ENCODE measurements around the gene SEC16A. TPM values are rescaled to one million over a fixed set of nuclear protein-coding genes. Genes with fewer than 3 reads are reported as not detected.

SEC16A gene
- total RNA-seq, 1 experiment from 2014 or later = 56.4 TPM

GRCh38 chr9:136421791-136422190 lies 61.0 kb downstream of the SEC16A start:
- Histone ChIP-seq H2BK12ac (ENCODE audit: insufficient read length, low read depth, low read length) (no peak overlapping the region), H3K14ac (ENCODE audit: insufficient read depth, low read length) (no peak overlapping the region), H3K9me3 (ENCODE audit: control insufficient read depth, low read depth, low read length) (no peaks in the 10 kb centered on the region), H3K4me2 (ENCODE audit: insufficient read depth, insufficient read length, low read length) (no peak overlapping the region), H3K9ac (ENCODE audit: extremely low read depth, insufficient read length, low read length) (no peak overlapping the region), H3K27ac (ENCODE audit: insufficient read length, low read depth, low read length) (no peak overlapping the region), H4K8ac (replicated peaks; ENCODE audit: insufficient read length, low read depth, low read length) (no peak overlapping the region), H4K20me1 (ENCODE audit: control insufficient read depth, insufficient read depth, insufficient read length) (no peaks in the 10 kb centered on the region), H3K23me2 (ENCODE audit: insufficient read length, low read depth, low read length, poor library complexity, severe bottlenecking) (no peaks in the 10 kb centered on the region), H3K79me1 (ENCODE audit: insufficient read depth, low read depth, low read length, poor library complexity, severe bottlenecking) (no peaks in the 10 kb centered on the region), H3T11ph (ENCODE audit: low read length) (no peak overlapping the region), H2AFZ (ENCODE audit: low read length) (no peak overlapping the region), H4K91ac (ENCODE audit: insufficient read length, low read depth, low read length) (no peak overlapping the region), H3K27me3 (ENCODE audit: insufficient read depth, low read length) (no peaks in the 10 kb centered on the region), H3K4ac (ENCODE audit: low read depth, low read length) (no peak overlapping the region), H2AK5ac (ENCODE audit: insufficient read length, low read length) (no peak overlapping the region), H3K79me2 (ENCODE audit: insufficient read depth, low read length) (no peaks in the 10 kb centered on the region), H3K18ac (ENCODE audit: insufficient read length, low read depth, low read length) (no peak overlapping the region), H2BK5ac (ENCODE audit: insufficient read length, low read length) (no peak overlapping the region), H3K23ac (ENCODE audit: insufficient read length, low read depth, low read length) (no peak overlapping the region), H2BK20ac (ENCODE audit: low read depth, low read length, poor library complexity, severe bottlenecking) (no peak overlapping the region), H3K4me1 (ENCODE audit: insufficient read depth, low read length) (no peaks in the 10 kb centered on the region), H2BK120ac (ENCODE audit: low read depth, low read length, poor library complexity, severe bottlenecking) (no peak overlapping the region), H2BK15ac (ENCODE audit: low read depth, low read length) (no peak overlapping the region), H4K5ac (ENCODE audit: insufficient read length, low read depth, low read length) (no peak overlapping the region), H3K56ac (ENCODE audit: insufficient read length, low read depth, low read length) (no peak overlapping the region)
- H3K4me3 Mint-ChIP-seq = no peak overlapping the region
- DNase-seq = no peak
- H3K36me3 Mint-ChIP-seq (ENCODE audit: insufficient read depth in 1 of 3, low read depth in 3 of 3) = peaks cover 23 to 88% (median 68%) of the 10 kb centered on the region in 3 experiments
- no peaks in the 10 kb centered on the region for H3K9me3 Mint-ChIP-seq
- H3K4me1 Mint-ChIP-seq = no peaks in the 10 kb centered on the region
- no peaks in the 10 kb centered on the region for H3K27me3 Mint-ChIP-seq (ENCODE audit: low read depth)
- no CpG with 5 or more reads among the region's 21 CpGs for WGBS (ENCODE audit: extremely low coverage, insufficient read length, low lambda C conversion rate)
- no peak overlapping the region for H3K27ac Mint-ChIP-seq
- TF ChIP-seq CTCF (conservative IDR thresholded peaks at IDR 0.05) = no peak
